ENCODE results near the gene MAL.

DNA sequence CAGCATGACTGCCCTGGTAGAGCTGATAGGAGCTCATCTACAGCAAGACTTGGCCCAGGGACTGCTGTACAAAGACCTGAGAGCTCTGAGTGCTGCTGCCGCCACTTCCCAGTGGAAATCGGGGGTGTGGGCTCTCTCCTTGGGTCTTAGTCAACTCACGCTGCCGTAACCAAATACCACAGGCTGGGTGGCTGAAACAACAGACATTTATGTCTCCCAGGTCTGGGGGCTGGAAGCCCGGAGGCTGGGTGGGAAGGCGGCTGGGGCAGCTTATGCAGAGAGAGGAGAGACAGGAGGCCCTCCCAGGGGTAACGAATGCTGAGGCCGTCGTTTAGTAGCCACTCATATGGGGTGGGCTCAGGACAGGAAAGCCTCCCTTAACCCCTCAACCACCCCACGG is 15.4 kb upstream of the MAL start:
- TF ChIP-seq POLR2AphosphoS5 (IDR thresholded peaks at IDR 0.05; ENCODE audit: low read depth, low read length) = no peak
- TF ChIP-seq, protein P1, sequence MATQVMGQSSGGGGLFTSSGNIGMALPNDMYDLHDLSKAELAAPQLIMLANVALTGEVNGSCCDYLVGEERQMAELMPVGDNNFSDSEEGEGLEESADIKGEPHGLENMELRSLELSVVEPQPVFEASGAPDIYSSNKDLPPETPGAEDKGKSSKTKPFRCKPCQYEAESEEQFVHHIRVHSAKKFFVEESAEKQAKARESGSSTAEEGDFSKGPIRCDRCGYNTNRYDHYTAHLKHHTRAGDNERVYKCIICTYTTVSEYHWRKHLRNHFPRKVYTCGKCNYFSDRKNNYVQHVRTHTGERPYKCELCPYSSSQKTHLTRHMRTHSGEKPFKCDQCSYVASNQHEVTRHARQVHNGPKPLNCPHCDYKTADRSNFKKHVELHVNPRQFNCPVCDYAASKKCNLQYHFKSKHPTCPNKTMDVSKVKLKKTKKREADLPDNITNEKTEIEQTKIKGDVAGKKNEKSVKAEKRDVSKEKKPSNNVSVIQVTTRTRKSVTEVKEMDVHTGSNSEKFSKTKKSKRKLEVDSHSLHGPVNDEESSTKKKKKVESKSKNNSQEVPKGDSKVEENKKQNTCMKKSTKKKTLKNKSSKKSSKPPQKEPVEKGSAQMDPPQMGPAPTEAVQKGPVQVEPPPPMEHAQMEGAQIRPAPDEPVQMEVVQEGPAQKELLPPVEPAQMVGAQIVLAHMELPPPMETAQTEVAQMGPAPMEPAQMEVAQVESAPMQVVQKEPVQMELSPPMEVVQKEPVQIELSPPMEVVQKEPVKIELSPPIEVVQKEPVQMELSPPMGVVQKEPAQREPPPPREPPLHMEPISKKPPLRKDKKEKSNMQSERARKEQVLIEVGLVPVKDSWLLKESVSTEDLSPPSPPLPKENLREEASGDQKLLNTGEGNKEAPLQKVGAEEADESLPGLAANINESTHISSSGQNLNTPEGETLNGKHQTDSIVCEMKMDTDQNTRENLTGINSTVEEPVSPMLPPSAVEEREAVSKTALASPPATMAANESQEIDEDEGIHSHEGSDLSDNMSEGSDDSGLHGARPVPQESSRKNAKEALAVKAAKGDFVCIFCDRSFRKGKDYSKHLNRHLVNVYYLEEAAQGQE (IDR thresholded peaks at IDR 0.05; ENCODE audit: insufficient read depth in 1 of 2, low read depth in 2 of 2, low read length in 2 of 2) = no peak
- TF ChIP-seq SIN3A (IDR thresholded peaks at IDR 0.05; ENCODE audit: borderline replicate concordance, insufficient read depth, low read length) = no peak
- no peak for TF ChIP-seq TAF1 (IDR thresholded peaks at IDR 0.05; ENCODE audit: borderline replicate concordance, insufficient read depth, low read length)
- TF ChIP-seq FOXP2 (optimal IDR thresholded peaks at IDR 0.05; ENCODE audit: borderline replicate concordance, extremely low read depth, extremely low read length, insufficient read depth) = no peak
